ENCODE results near the gene MELTF. TPM values are rescaled to one million over a fixed set of nuclear protein-coding genes. Genes with fewer than 3 reads are reported as not detected.
A peak's percentile ranks its signal among the peaks of the same experiment; 100 is the strongest.

Gene MELTF
- total RNA-seq, 1 donor from 2014 or later, result 5.2 TPM

DNA sequence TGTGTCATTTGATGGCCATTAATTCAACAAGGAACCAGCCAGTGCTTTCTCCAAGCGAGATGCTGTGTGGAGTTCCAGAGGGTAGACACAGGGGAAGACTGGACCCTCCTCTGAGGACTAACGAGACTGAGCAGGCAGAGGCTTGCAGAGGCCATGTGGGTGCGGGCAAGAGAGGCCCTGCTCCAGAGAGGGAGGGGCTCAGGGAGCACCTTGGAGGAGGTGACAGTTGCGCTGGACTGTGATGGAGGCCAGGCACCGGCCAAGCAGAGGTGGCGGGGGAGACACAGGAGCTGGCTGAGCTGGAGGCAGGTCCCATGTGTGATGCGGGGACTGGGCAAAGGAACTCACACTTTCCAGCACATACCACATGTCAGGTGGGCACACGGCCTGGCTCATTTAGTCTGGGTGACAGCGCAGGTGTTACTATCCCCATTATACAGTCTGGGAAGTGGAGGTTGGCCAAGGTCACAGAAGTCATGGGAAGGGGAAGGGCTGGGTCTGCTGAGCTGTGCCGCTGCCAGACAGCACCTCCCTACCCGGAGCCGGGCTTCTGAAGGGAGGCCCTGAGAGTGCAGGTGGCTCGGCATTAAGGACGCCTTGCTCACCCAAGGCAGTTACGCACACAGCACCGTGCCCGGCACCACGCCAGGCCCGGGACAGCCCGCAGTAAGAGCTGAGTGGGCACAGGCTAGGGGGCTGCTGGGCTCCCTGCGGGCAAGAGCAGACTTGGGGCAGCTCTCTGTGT is 3.7 kb downstream of the MELTF start:
- peaks cover 28% of the 10 kb centered on the region for H3K4me1 Mint-ChIP-seq (ENCODE audit: low read depth)
- no peaks in the 10 kb centered on the region for H3K36me3 Mint-ChIP-seq (ENCODE audit: low read depth)
- H3K4me3 Mint-ChIP-seq (ENCODE audit: unreplicated experiment), result no peak overlapping the region
- TF ChIP-seq CTCF (IDR thresholded peaks at IDR 0.05), result no peak
- H3K9me3 Mint-ChIP-seq (ENCODE audit: low read depth), result no peaks in the 10 kb centered on the region
- DNase-seq (ENCODE audit: low spot score), result no peak
- no peak overlapping the region for H3K27ac Mint-ChIP-seq (ENCODE audit: unreplicated experiment)
- H3K27me3 Mint-ChIP-seq (ENCODE audit: low read depth), result peaks cover 8% of the 10 kb centered on the region

DNA sequence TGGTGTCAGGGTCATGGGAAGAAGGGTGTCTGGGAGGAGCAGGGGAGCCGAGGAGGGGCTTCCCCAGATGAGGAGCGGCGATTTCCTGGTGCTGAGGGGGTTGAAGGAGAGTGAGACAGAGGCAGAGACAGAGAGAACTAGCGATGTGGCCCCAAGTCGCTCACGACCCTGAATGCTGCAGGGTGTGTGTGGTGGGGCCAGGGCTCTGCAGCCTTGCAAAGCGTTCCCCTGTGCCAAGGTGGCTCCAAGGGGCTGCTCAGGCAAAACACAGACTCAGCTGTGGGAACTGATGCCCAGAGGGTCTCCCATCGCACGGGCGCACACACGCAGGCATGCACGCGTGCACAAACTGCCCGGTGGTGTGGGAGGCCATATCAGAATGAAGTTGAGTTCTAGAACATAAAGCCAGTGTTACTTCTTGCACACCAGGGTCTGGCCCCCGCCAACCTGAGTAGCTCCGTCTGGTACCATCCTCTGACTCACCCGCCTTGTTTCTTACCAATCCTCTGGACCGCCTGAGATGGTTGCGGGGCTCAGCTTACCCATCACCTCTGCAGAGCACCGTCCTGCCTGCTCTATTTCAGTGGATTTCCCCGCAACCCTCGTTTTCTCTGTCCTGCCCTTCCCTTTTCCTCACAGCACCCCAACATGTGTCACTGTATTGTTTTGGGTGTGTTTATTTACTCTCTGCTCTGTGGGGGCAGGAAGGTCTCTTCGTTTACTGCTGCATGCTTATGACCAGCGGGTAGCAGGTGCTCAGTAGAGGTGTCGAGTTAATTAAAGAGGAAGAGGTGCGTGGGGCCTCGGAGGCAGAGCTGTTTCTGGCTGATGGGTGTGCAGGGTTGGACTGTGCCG is 4.5 kb downstream of the MELTF start:
- no peak for TF ChIP-seq CTCF (IDR thresholded peaks at IDR 0.05)
- Mint-ChIP-seq H3K27ac (ENCODE audit: unreplicated experiment) (no peak overlapping the region), H3K4me1 (ENCODE audit: low read depth) (peaks cover 21% of the 10 kb centered on the region), H3K36me3 (ENCODE audit: low read depth) (no peaks in the 10 kb centered on the region), H3K9me3 (ENCODE audit: low read depth) (no peaks in the 10 kb centered on the region), H3K4me3 (ENCODE audit: unreplicated experiment) (no peak overlapping the region), H3K27me3 (ENCODE audit: low read depth) (peaks cover 10% of the 10 kb centered on the region)
- no peak for DNase-seq (ENCODE audit: low spot score)

GRCh38 chr3:197023998-197024651 is 5.5 kb downstream of the MELTF start:
- Mint-ChIP-seq H3K4me1 (ENCODE audit: low read depth) (peaks cover 16% of the 10 kb centered on the region), H3K27me3 (ENCODE audit: low read depth) (peaks cover 19% of the 10 kb centered on the region), H3K27ac (ENCODE audit: unreplicated experiment) (no peak overlapping the region), H3K4me3 (ENCODE audit: unreplicated experiment) (no peak overlapping the region), H3K36me3 (ENCODE audit: low read depth) (no peaks in the 10 kb centered on the region), H3K9me3 (ENCODE audit: low read depth) (no peaks in the 10 kb centered on the region)
- TF ChIP-seq CTCF (IDR thresholded peaks at IDR 0.05), result no peak
- no peak for DNase-seq (ENCODE audit: low spot score)

GRCh38 chr3:197023241-197023997 is 6.2 kb downstream of the MELTF start:
- no peak for DNase-seq (ENCODE audit: low spot score)
- H3K4me3 Mint-ChIP-seq (ENCODE audit: unreplicated experiment), result peak overlapping the region; percentile 2
- H3K36me3 Mint-ChIP-seq (ENCODE audit: low read depth), result no peaks in the 10 kb centered on the region
- peaks cover 15% of the 10 kb centered on the region for H3K4me1 Mint-ChIP-seq (ENCODE audit: low read depth)
- no peak overlapping the region for H3K27ac Mint-ChIP-seq (ENCODE audit: unreplicated experiment)
- H3K27me3 Mint-ChIP-seq (ENCODE audit: low read depth), result peaks cover 24% of the 10 kb centered on the region
- no peaks in the 10 kb centered on the region for H3K9me3 Mint-ChIP-seq (ENCODE audit: low read depth)
- no peak for TF ChIP-seq CTCF (IDR thresholded peaks at IDR 0.05)
